Fibroblast of skin of back (primary cell): ENCODE measurements around the gene MINDY4B. TPM values are rescaled to one million over a fixed set of nuclear protein-coding genes. Genes with fewer than 3 reads are reported as not detected.
A peak's percentile ranks its signal among the peaks of the same experiment; 100 is the strongest.

ENCODE experiments used
- DNase-seq: peaks from one replicate; pipeline ENCODE4 v3.0.0-alpha.2; 2013
- polyA plus RNA-seq, 2 experiments: library from polyadenylated mRNA; unstranded; fragments of 120-200 nt; gene quantifications; one replicate each; pipeline ENCODE4 v1.2.1, GENCODE V29; 2013; ENCODE audit not compliant: insufficient read length in 2 of 2

The MINDY4B gene
- not detected for polyA plus RNA-seq (2013, experiment 1 of 2; ENCODE audit: insufficient read length)
- polyA plus RNA-seq (2013, experiment 2 of 2; ENCODE audit: insufficient read length), result not detected

- no peak for DNase-seq
Observed at GRCh38 chr3:150905339-150905738, at the start of gene MINDY4B. MINDY4B (minus strand) TSS chr3:150905439; CDS start chr3:150905439, 0 bp downstream.

- DNase-seq, result no peak
Observed at GRCh38 chr3:150951923-150952322, 46.7 kb upstream of the MINDY4B start.

GRCh38 chr3:150945226-150946032 is 40.2 kb upstream of the MINDY4B start:
- peak; percentile 65 for DNase-seq

- no peak for DNase-seq
Observed at GRCh38 chr3:150942221-150942620, 37.0 kb upstream of the MINDY4B start.

GRCh38 chr3:150936693-150937092 is 31.5 kb upstream of the MINDY4B start:
- no peak for DNase-seq

GRCh38 chr3:150933473-150933995 is 28.3 kb upstream of the MINDY4B start:
- no peak for DNase-seq

- DNase-seq, result no peak
Observed at GRCh38 chr3:150931745-150932144, 26.5 kb upstream of the MINDY4B start.

- no peak for DNase-seq
Observed at GRCh38 chr3:150930839-150931238, 25.6 kb upstream of the MINDY4B start.

GRCh38 chr3:150928234-150928633 is 23.0 kb upstream of the MINDY4B start:
- no peak for DNase-seq

GRCh38 chr3:150926328-150926727 is 21.1 kb upstream of the MINDY4B start:
- DNase-seq, result no peak

- DNase-seq, result peak; percentile 25
Observed at GRCh38 chr3:150925751-150926201, 20.5 kb upstream of the MINDY4B start.

- DNase-seq, result peak; percentile 7
Observed at GRCh38 chr3:150922611-150923010, 17.4 kb upstream of the MINDY4B start.

GRCh38 chr3:150921209-150921608 is 16.0 kb upstream of the MINDY4B start:
- DNase-seq, result no peak

- DNase-seq, result no peak
Observed at GRCh38 chr3:150920236-150920635, 15.0 kb upstream of the MINDY4B start.

- no peak for DNase-seq
Observed at GRCh38 chr3:150917951-150918350, 12.7 kb upstream of the MINDY4B start.

GRCh38 chr3:150913133-150913922 is 8.1 kb upstream of the MINDY4B start:
- DNase-seq, result no peak

GRCh38 chr3:150912501-150912900 is 7.3 kb upstream of the MINDY4B start:
- no peak for DNase-seq

GRCh38 chr3:150911771-150912170 is 6.5 kb upstream of the MINDY4B start:
- DNase-seq, result no peak

GRCh38 chr3:150906461-150906860 is 1.2 kb upstream of the MINDY4B start:
- no peak for DNase-seq

- DNase-seq, result no peak
Observed at GRCh38 chr3:150905746-150906145, 507 bp upstream of the MINDY4B start.

GRCh38 chr3:150902988-150903387 is 2.3 kb downstream of the MINDY4B start:
- no peak for DNase-seq

- DNase-seq, result no peak
Observed at GRCh38 chr3:150901793-150902192, 3.4 kb downstream of the MINDY4B start.

- DNase-seq, result no peak
Observed at GRCh38 chr3:150899141-150899540, 6.1 kb downstream of the MINDY4B start.
